ENCODE results near the gene SREK1IP1.
"Not testable (repeated sequence)": the region's sequence is repeated elsewhere in the genome, so short reads cannot be mapped to it uniquely, and the experiment has no call there.

The SREK1IP1 gene

GRCh38 chr5:64765804-64766504, 2.5 kb downstream of the SREK1IP1 start:
- DNase-seq (ENCODE audit: insufficient read length, low spot score), result no peak
- no peak for FAIRE-seq

GRCh38 chr5:64763948-64764503, 4.5 kb downstream of the SREK1IP1 start:
- no peak for DNase-seq (ENCODE audit: insufficient read length, low spot score)

GRCh38 chr5:64759960-64760660, 8.4 kb downstream of the SREK1IP1 start:
- DNase-seq (ENCODE audit: insufficient read length, low spot score) (no peak), FAIRE-seq (no peak)

More at GRCh38 chr5:64763948-64764503, 4.5 kb downstream of the SREK1IP1 start:
- no peak for FAIRE-seq

- DNase-seq (ENCODE audit: insufficient read length, low spot score) (no peak), FAIRE-seq (no peak)
Measured at GRCh38 chr5:64758901-64759300, 9.6 kb downstream of the SREK1IP1 start.

GRCh38 chr5:64754066-64754465, 14.4 kb downstream of the SREK1IP1 start:
- no peak for DNase-seq (ENCODE audit: insufficient read length, low spot score)
- no peak for FAIRE-seq

- FAIRE-seq (no peak), DNase-seq (ENCODE audit: insufficient read length, low spot score) (no peak)
Measured at GRCh38 chr5:64749385-64749784, 19.1 kb downstream of the SREK1IP1 start.

GRCh38 chr5:64746446-64746845, 22.0 kb downstream of the SREK1IP1 start:
- DNase-seq (ENCODE audit: insufficient read length, low spot score) (no peak), FAIRE-seq (no peak)

- FAIRE-seq (no peak), DNase-seq (ENCODE audit: insufficient read length, low spot score) (no peak)
Measured at GRCh38 chr5:64744914-64745313, 23.6 kb downstream of the SREK1IP1 start.

- FAIRE-seq (no peak), DNase-seq (ENCODE audit: insufficient read length, low spot score) (no peak)
Measured at GRCh38 chr5:64742821-64743220, 25.7 kb downstream of the SREK1IP1 start.

GRCh38 chr5:64742411-64742810, 26.1 kb downstream of the SREK1IP1 start:
- no peak for DNase-seq (ENCODE audit: insufficient read length, low spot score)
- no peak for FAIRE-seq

GRCh38 chr5:64727150-64727549, 41.3 kb downstream of the SREK1IP1 start:
- no peak for DNase-seq (ENCODE audit: insufficient read length, low spot score)
- no peak for FAIRE-seq

- FAIRE-seq (no peak), DNase-seq (ENCODE audit: insufficient read length, low spot score) (no peak)
Measured at GRCh38 chr5:64722588-64722987, 45.9 kb downstream of the SREK1IP1 start.

- not testable (repeated sequence) for FAIRE-seq
Measured at GRCh38 chr5:64714495-64714894, 54.0 kb downstream of the SREK1IP1 start.

GRCh38 chr5:64707191-64707590, 61.3 kb downstream of the SREK1IP1 start:
- FAIRE-seq (no peak), DNase-seq (ENCODE audit: insufficient read length, low spot score) (no peak)

More at GRCh38 chr5:64714495-64714894, 54.0 kb downstream of the SREK1IP1 start:
- DNase-seq (ENCODE audit: insufficient read length, low spot score), result not testable (repeated sequence)

- FAIRE-seq; DNase-seq (ENCODE audit: insufficient read length, low spot score): not testable (repeated sequence)
Measured at GRCh38 chr5:64706074-64706473, 62.4 kb downstream of the SREK1IP1 start.

GRCh38 chr5:64700765-64701164, 67.7 kb downstream of the SREK1IP1 start:
- DNase-seq (ENCODE audit: insufficient read length, low spot score) (no peak), FAIRE-seq (no peak)

GRCh38 chr5:64696414-64696813, 72.1 kb downstream of the SREK1IP1 start:
- FAIRE-seq; DNase-seq (ENCODE audit: insufficient read length, low spot score): not testable (repeated sequence)

- FAIRE-seq (no peak), DNase-seq (ENCODE audit: insufficient read length, low spot score) (peak; percentile 15)
Measured at GRCh38 chr5:64693636-64694035, 74.9 kb downstream of the SREK1IP1 start.

GRCh38 chr5:64691291-64691690, 77.2 kb downstream of the SREK1IP1 start:
- no peak for DNase-seq (ENCODE audit: insufficient read length, low spot score)
- no peak for FAIRE-seq

- peak; percentile 33 for DNase-seq (ENCODE audit: insufficient read length, low spot score)
- peak; percentile 51 for FAIRE-seq
Measured at GRCh38 chr5:64690417-64691151, 77.9 kb downstream of the SREK1IP1 start, which contains the start of gene SHISAL2B. TSS of gene SHISAL2B (plus strand) at chr5:64690503. CDS start at chr5:64690624, 121 bp downstream.

GRCh38 chr5:64690104-64690416, 78.4 kb downstream of the SREK1IP1 start:
- DNase-seq (ENCODE audit: insufficient read length, low spot score) (peak; percentile 13), FAIRE-seq (no peak)

Data from HTR-8/SVneo (cell line).